GM19099 (cell line): ENCODE measurements around the gene ICE2.

ENCODE experiments used
- POLR2A ChIP-seq: IDR thresholded peaks from 3 replicates; pipeline ENCODE4 v1.6.1; 2011; ENCODE audit warnings: low read depth; ENCODE audit not compliant: insufficient read length; ENCODE audit errors: extremely low read depth

ICE2 gene

GRCh38 chr15:60376677-60377095 lies 102.3 kb downstream of the ICE2 start:
- no peak for TF ChIP-seq POLR2A

GRCh38 chr15:60375306-60375705 lies 103.6 kb downstream of the ICE2 start:
- TF ChIP-seq POLR2A, result no peak

- TF ChIP-seq POLR2A, result no peak
Observed at GRCh38 chr15:60374628-60375081, 104.3 kb downstream of the ICE2 start.

- TF ChIP-seq POLR2A, result no peak
Observed at GRCh38 chr15:60374209-60374608, 104.7 kb downstream of the ICE2 start.

- TF ChIP-seq POLR2A, result no peak
Observed at GRCh38 chr15:60373745-60374144, 105.2 kb downstream of the ICE2 start.

- TF ChIP-seq POLR2A, result no peak
Observed at GRCh38 chr15:60373327-60373726, 105.6 kb downstream of the ICE2 start.

GRCh38 chr15:60372756-60373155 lies 106.2 kb downstream of the ICE2 start:
- TF ChIP-seq POLR2A, result no peak

GRCh38 chr15:60372227-60372626 lies 106.7 kb downstream of the ICE2 start:
- no peak for TF ChIP-seq POLR2A

GRCh38 chr15:60371175-60372051 lies 107.5 kb downstream of the ICE2 start:
- no peak for TF ChIP-seq POLR2A

- TF ChIP-seq POLR2A, result no peak
Observed at GRCh38 chr15:60370869-60371136, 108.1 kb downstream of the ICE2 start.

- TF ChIP-seq POLR2A, result no peak
Observed at GRCh38 chr15:60370105-60370868, 108.7 kb downstream of the ICE2 start.

- no peak for TF ChIP-seq POLR2A
Observed at GRCh38 chr15:60369696-60370095, 109.2 kb downstream of the ICE2 start.
